CD4-positive, alpha-beta T cell treated with Interleukin-1 beta for 1 hour (primary cell): ENCODE results near the gene NR5A1.

Experiments used
- DNase-seq, 2 donors: peaks; one replicate each; pipeline ENCODE4 v3.0.0-alpha.2; 2020 to 2022

Gene NR5A1

DNA sequence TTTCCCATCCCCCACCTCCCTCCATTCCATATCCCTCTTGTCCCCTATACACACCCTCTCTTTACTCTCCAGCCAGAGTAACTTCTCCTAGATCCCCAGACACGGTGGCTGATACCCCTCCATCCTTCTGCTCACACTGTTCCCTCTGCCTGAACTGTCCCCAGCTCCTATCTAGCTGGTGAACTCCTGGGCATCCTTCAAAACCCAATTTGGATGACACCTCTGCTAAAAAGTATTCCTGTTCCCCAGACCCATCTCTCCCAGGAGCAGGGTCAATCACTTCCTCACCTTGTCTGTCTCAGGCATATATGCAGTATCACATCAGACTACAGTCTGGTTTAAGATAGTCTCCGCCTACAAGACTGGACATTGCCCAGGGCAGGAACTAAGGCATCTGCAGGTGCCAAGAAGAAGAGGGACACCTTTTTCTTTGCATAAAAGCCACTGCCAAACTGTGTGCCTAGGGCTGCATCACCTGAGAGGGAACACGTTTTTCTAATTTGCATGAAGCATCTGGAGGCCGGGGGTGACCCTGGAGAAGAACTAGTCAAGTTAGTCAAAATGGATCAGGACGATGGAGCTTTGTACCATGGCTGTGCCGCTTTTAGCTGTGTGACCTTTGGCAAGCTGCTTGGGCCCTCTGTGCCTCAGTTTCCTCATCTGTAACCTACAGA lies 27.1 kb downstream of the NR5A1 start:
- no peak for DNase-seq

DNA sequence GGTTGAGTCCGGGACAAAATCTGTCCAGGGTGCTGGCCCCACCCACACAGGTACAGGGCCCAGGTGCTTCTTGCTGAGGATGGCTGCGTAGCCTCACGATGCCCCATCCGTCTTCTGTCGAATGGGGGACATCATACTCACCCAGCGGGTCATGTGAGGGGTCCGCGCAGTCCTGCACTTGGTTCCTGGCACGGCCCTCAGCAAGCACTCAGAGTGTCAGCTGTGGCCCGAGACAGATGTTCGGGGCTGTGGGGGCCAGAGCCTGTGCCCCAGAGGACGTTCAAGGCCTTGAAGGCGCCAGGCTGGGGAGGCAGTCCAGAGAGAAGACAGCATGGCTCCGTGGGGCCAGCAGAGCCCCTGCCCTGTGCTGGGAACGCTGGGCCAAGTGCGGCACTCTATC lies 27.8 kb downstream of the NR5A1 start:
- no peak for DNase-seq

DNA sequence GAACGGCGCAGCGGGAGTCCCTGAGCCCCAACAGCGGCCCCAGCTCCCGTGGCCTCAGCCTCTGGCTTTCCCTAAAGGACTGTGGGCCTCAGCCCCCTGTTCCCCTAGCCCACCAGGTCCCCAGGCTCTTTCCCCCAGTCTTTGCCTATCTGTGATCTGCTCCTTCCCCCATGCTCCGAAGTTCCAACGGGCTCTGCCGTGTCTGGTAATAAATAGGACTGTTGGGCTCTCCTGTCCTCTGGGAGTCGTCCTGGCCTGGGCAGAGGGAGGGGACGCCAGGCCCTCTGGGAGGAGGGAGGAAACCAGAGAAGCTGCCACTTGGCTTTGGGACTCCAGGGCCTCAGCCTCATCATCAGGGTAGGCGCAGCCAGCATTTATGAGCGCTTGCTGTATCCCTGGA lies 28.8 kb downstream of the NR5A1 start:
- no peak for DNase-seq

DNA sequence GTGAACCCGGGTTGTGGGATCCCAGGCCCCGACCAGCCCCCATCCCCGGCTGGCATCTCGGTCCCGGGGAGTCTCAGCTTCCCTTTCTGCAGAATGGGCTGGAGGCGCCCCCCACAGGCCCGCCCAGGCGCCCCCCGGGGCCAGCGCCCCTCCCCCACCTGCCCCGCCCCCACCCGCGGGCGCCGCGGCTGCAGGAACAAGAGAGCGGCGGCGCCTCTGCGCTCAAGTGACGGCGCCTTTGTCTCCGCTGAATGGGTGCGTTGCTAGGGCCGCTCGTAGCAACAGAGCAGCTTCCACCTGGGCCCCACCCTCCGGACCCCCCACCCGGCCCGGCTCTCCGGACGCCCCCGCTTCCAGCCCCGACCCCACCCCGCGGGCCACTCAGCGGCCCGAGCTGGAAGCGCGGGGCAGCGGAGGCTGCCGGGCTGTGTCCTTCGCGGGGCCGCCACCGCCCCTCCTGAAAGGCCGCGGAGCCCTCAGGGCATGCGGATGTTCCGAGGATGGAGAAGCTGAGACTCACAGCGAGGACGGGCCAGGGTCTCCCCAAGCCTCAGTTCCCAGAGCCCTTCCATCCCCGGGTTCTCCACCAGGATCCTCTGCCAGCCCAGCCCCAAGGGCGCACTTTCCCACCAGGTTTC lies 29.4 kb downstream of the NR5A1 start:
- DNase-seq: no peak

DNA sequence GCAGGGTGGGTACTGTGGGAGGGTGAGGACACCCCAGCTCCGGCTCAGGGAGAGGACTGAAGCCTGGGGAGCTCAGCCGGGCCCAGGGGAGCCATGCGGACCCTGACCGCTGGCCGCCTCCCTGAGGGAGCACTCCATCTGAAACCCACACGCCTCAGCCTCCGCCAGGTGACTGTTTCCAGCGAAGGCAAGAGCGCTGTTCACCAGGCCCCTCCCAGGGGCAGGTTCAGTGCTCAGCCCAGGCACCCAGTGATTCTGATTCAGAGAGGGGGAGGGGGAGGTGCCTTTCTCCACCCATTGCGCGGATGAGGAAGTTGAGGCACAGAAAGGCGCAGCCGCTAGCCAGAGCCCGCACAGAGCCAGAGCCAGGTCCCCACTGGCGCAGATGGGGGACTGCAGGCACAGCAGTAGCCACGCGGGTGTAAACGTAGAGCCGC lies 30.0 kb downstream of the NR5A1 start:
- no peak for DNase-seq

DNA sequence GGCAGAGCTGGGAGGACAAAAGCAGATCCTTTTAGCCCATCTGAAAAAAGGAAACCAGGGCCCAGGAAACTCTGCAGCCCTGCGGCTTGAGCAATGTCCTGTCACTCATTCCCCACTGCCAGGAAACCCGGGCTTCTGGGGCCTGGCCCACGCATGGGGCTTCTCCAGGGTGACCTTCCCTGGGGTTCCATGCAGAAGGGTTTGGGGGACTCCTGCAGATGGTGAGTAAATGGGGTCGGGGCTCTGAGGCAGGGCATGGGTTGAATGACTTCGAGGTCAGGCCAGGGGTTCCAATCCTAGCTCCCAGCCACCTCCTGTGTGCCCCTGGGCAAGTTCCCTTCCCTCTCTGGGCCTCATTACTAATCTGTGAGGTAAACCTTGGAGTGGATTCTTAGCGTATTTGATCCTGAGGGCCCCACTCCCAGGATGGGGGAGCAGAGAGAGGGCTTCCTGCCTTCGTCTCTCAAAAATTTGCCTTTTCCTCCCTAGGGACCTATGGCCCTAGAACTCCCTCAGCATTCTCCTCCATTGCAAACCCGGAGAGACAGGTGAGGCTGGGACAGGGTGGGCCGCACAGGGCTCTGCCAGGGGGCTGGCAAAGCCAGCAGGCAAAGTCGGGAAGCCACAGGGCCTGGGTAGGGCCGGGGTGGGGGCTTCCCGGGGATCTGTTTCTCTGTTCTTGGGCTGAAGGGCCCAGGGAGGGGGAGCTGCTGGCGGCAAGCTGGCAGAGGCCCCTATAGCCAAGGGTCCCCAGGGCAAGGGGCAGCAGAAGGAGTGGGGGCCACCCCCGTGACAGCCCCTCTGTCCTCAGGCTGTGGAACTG lies 31.1 kb downstream of the NR5A1 start:
- no peak for DNase-seq

DNA sequence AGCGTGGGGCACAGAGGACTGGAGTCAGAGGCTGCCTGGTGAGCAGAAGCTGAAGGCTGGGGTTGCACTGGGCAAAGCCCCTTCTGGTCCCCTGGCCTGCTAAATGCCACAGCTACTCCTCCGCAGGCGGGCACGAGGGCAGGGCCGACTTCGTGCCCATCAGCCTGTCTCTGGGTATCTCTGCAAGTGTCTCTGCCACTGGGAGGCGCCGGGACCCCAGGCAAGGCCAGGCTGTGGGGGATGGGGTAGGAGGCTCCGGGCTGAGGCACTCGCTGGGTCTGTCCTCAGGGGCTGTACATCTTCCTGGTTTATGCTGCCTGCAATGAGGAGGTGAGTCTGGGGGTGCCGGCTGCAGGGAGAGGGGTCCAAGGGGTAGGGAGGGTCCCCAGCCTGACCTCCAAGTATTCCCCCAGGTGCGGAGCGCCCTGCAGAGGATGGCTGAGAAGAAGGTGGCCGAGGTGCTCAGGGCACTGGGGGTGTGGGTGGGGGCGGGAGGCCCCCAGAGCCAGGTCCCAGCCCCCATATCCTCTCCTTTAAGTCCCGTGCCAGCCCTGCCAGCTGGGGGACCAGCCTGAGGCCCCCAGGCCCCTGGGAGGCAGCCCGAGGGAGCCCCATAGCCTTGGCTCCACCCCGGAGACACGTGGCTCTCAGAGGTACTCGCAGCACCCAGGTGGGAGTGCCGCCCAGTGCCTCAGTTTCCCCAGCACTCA lies 31.9 kb downstream of the NR5A1 start:
- no peak for DNase-seq

DNA sequence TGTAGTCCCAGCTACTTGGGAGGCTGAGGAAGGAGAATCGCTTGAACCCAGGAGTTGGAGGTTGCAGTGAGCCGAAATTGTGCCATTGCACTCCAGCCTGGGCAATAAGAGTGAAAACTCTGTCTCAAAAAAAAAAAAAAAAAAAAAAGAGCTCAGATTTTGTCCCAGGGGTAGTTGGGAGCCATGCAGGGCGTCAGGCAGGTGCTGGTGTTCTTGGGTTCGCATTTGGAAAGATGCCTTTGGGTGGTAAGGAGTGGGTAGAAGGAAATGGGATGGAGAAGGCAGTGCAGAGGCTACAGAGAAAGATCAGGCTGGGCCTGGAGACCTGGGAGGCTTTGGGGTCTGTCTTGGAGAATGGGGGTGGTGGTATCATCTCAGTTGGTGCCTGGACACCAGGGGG lies 33.0 kb downstream of the NR5A1 start:
- no peak for DNase-seq

DNA sequence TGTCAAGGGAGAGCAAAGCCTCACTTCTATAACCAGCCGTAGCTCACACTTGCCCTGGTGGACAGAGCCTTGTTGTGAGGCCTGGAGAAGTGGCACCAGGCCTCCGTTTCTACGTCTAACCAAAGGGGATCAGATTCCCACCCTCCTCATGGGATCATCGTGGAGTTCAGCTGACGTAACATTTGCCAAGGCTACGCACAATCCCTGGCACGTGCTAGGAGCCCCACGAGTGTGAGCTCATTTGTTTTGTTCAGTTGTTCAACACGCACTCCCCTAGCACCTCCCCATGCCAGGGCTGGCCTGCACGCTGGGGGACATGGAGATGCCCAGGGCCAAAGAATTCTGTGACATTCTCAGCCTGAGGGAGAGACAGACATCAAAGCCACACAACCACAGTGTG lies 33.9 kb downstream of the NR5A1 start:
- DNase-seq: no peak

DNA sequence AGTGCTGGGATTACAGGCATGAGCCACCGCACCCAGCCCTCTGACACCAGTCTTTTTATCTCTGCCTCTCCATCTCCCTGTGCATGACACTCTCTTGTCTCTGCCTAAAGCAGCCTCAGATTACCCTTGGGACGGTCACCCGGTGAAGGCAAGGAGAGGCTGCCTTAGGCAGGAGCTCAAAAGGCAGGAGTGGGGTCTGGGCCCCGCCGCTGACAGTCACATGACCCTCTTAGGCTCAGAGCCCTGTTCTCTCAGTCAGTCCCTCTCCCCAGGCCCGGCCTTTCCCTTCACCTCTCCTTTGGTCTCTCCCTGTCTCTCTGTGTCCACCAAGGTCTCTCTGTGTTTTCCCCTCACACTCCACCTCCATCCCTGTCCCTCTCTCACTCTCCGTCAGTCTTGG lies 34.4 kb downstream of the NR5A1 start:
- no peak for DNase-seq

DNA sequence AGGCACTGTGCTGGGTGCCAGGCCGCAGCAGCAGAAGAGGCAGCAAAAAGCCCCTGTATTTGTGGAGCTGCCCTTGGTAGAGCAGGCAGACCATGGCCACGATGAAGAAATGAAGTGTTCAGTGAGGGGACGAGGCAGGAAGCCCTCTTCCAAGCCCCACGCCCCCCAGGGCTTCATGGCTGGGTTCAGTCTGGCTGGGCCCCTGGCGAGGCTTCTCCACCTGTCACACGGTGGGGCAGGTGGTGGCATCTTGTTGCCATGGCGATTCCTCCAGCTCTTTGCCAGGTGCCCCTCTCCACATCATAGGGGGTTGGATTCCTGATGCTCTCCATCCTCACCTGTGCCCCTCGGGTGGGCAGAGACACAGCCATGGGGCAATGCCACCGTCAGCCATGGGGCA lies 35.4 kb downstream of the NR5A1 start:
- DNase-seq: no peak

DNA sequence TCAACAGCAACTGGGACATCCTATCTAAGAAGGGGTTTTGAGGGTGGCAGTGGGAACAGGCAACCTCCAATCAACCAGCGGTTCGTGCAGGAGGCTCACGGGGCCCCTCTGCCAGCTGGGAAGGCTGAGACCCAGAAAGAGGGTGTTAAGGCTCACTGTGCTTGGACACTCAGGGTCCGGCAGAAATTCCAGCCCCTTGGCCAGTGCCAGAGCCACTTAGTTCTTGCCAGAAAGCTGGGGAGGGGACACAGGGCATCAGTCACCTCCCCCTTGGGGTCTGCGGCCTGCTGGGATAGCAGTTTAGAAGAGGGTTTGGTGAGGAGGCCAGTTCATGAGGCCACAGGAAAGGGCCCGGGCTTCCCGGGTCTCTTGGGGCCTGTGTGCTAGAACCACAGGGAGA lies 36.5 kb downstream of the NR5A1 start:
- no peak for DNase-seq

DNA sequence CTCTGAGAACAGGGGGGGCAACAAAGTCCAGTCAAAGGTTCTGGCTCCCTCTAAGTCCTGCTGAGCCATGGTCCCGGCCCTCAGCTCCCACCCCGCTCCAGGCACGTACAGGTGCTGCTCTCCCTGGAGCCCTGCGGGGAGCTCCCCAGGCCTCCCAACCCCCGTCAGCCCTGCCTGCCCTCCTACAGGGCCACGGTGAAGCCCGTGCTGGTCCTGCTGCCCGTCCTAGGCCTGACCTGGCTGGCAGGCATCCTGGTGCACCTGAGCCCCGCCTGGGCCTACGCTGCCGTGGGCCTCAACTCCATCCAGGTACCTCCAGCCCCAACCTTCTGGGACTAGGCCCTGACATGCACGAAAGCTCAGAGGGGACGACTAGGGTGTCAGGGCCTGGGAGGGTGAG lies 36.9 kb downstream of the NR5A1 start:
- no peak for DNase-seq

DNA sequence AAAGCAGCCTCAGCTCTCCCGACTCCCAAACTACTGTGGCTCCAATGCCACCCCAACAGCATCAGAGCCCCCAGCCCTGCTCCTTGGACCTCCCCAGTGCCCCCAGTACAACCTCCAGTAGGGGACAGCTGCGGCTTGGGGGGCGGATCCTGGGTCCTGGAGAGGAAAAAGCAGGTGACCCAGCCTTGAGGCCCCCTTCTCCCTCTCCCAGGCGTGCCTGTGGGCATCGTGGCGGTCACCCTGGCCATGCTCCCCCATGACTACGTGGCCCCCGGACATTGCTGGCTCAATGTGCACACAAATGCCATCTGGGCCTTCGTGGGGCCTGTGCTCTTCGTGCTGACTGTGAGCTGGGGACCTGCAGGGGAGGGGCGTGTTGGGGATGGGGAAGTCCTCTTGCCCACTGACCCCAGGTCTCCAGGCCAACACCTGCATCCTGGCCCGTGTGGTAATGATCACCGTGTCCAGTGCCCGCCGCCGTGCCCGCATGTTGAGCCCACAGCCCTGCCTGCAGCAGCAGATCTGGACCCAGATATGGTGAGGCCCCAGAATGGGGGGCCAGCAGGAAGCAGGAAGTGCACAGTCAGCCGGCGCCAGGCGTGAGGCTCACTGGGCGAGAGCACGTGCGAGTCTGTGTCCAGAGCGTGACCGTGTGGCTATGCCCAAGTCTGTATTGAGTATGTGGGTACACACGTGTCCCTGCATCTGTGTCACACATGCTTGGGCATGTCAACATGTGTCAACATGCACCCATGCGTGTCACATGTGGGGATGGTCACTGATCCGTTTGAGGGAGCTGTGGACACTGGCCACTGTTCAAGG lies 38.0 kb downstream of the NR5A1 start:
- DNase-seq: no peak

DNA sequence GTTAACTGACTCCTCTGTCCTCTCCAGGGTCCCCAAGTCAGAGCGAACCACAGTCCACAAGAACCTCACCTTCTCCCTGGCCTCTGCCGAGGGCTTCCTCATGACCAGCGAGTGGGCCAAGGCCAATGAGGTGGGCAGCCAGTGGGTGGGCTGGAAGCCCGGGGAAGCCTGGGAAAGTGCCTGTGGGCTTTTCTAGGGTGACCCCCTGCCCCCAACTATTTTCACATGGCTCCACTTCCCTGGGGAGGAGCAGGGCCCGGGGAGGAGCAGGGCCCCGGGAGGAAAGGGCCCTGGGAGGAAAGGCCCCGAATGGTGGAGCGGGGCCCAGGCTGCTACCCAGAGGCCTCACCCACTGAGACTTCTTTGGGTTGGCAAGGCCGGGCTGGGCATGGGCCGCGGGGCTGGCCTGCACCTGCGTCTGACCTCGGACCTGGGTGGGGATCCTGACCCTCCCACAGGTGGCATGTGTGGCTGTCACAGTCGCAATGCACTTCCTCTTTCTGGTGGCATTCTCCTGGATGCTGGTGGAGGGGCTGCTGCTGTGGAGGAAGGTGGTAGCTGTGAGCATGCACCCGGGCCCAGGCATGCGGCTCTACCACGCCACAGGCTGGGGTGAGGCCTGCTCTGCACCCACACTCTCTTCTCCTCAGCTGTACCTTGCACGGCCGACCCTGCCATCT lies 39.0 kb downstream of the NR5A1 start:
- no peak for DNase-seq

DNA sequence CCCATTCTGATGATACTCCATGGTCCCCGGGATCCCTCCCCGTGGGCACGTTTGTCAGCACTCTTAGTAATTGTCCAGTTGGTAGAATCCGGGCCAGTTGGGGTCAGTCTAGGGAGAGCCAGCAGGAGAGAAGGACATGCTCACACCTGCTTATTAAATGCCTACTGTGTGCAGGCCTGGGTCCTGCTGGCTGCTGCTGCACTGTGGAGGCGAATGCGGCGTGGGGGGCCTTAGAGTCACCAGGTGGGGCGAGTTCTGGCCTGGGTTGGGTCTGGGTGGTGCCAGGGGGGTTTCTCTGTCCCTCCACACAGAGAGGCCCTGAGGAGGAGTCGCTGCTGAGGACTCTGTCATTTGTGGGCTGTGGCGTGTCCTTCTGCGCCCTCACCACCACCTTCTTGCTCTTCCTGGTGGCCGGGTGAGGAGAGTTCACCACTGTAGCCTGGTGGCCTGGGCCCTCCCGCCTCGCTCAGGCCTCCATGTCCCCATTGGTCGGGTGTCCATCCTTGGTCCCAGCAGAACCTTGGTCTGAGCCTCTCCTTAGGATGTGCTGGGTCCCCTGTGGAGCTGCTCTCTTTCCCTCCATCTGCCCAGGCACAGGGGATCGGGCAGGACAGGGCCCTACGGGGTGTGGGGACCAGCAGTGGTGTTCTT lies 39.7 kb downstream of the NR5A1 start:
- DNase-seq: no peak

DNA sequence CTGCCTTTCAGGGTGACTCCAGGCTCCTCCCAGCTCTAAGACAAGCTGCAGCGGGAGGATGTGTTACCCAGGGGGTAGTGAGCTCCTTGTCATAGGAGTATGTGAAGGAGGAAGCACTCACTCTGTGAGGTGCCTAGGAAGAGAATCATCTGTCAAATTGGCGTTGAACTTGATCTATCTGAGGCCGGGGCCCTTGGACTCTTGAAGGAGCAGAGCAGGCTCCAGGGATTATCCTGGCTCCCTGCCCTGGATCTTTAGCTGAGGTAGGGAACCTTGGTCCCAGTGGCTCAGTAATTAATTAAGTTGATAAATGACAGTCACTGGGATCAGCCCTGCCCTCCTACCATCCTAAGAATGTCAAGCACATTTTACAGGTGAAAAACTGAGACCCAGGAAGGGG lies 41.5 kb downstream of the NR5A1 start:
- DNase-seq: no peak

DNA sequence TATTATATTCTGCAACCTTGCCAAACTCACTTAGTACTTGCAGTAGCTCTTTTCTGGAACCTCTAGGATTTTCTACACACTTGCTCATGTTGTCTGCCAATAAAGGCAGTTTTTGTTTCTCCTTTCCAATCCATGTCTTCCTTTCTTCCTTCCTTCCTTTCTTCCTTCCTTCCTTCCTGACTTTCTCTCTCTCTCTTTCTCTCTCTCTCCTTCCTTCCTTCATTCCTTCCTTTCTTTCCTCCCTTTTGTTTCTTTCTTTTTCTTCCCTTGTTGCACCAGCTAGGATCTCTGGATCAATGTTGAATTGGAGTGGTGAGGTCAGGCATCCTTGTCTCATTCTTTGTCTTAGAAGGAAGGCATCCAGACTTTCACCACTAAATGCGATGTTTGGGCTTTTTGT lies 44.5 kb downstream of the NR5A1 start:
- DNase-seq: no peak

DNA sequence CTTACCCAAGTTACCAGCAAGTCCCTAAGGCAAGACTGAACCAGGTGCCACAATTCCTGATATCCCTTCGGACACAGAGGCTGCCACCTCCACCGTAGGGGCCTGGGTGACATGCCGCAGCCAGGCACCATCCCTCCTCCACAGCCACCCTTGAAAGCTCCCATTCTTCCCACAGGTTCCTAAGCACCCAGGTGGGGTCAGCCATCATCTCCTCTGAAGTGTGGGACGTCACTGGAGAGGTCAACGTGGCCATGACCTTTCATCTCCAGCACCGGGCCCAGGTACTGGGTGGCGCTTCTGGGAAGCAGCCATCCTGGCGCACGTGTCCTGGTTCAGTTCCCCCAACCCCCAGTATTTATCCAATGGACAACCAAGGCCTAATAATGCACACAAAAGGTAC lies 48.8 kb downstream of the NR5A1 start:
- no peak for DNase-seq

DNA sequence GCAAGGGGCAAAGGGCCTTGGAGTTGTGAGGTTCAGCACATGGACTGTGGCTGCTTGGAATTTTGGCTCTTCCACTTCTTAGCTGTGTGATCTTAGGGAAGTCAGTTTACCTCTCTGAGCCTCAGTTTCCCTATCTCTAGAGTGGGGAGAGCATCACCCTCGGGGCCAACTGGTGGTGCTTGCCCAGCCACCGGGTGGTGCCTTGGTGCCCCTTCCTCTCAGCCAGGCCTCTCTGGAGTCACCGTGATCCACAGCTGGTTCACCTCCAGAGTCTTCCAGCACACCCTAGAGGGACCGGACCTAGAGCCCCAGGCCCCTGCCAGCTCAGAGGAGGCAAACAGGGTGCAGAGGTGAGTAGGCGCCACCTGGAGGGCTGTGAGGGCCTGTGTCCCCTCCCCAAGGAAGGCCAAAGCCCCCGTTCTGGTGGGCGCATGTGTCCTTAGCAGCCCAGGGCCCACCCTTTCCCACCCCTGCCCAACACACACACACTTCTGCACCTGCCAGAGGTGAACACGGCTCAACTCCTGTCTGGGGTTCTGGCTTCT lies 49.2 kb downstream of the NR5A1 start:
- no peak for DNase-seq
